Caco-2 (cell line): Measurements from ENCODE around the gene PATJ. TPM values are rescaled to one million over a fixed set of nuclear protein-coding genes. Genes with fewer than 3 reads are reported as not detected.

Experiments used
- BruUV-seq: library from RNA; stranded (reverse); fragments of 400-500 nt; replicated peaks from 2 replicates; lab custom pipeline; 2021; lab: Mats Ljungman, UMichigan
- CTCF ChIA-PET: fragments of 300-600 bp; sonication (Branson Sonifier 250); formaldehyde crosslinking; loops from one replicate; lab custom pipeline; 2022; ENCODE audit warnings: antibody characterized with exemption; lab: Charles Lee
- POLR2A ChIA-PET: fragments of 300-600 bp; sonication (Branson Sonifier 250); formaldehyde crosslinking; loops from one replicate; lab custom pipeline; 2022; ENCODE audit warnings: antibody characterized with exemption; lab: Charles Lee
- DNase-seq, 2 experiments: peaks; one replicate each; pipeline versions ENCODE4 v3.0.0 to v3.0.0-alpha.2; 2020 to 2022
- H3K27me3 ChIP-seq: replicated peaks from 2 replicates; pipeline ENCODE4 v1.6.0; 2011; ENCODE audit warnings: low read length; ENCODE audit not compliant: control insufficient read depth, insufficient read depth
- H3K36me3 ChIP-seq: 2 replicates; pipeline ENCODE4 v1.5.1; 2011; ENCODE audit warnings: low read length; ENCODE audit not compliant: control insufficient read depth, insufficient read depth
- H3K4me1 ChIP-seq: fragments of 250-450 bp; sonication (Bioruptor Pico); 2 replicates; pipeline ENCODE4 v1.5.1; 2020; ENCODE audit warnings: mild to moderate bottlenecking
- H3K4me3 ChIP-seq: 2 replicates; pipeline ENCODE4 v1.5.1; 2011; ENCODE audit warnings: low read depth, mild to moderate bottlenecking, control low read depth, low read length
- H3K9me3 ChIP-seq: fragments of 250-450 bp; sonication (Bioruptor Pico); 2 replicates; pipeline ENCODE4 v1.5.1; 2020; ENCODE audit warnings: mild to moderate bottlenecking, moderate library complexity
- H3K27ac Mint-ChIP-seq: one replicate; pipeline ENCODE4 v1.8.0; 2022; ENCODE audit warnings: mixed read lengths; ENCODE audit not compliant: unreplicated experiment
- H3K27me3 Mint-ChIP-seq: one replicate; pipeline ENCODE4 v1.8.0; 2022; ENCODE audit warnings: mixed read lengths; ENCODE audit not compliant: insufficient read depth, unreplicated experiment
- H3K36me3 Mint-ChIP-seq: one replicate; pipeline ENCODE4 v1.8.0; 2022; ENCODE audit warnings: mild to moderate bottlenecking, mixed read lengths; ENCODE audit not compliant: insufficient read depth, unreplicated experiment
- H3K4me1 Mint-ChIP-seq: one replicate; pipeline ENCODE4 v1.8.0; 2022; ENCODE audit warnings: low read depth, mixed read lengths; ENCODE audit not compliant: unreplicated experiment
- H3K4me3 Mint-ChIP-seq: one replicate; pipeline ENCODE4 v1.8.0; 2022; ENCODE audit warnings: mild to moderate bottlenecking, moderate library complexity, mixed read lengths; ENCODE audit not compliant: unreplicated experiment
- H3K9me3 Mint-ChIP-seq: one replicate; pipeline ENCODE4 v1.8.0; 2022; ENCODE audit warnings: mixed read lengths; ENCODE audit not compliant: unreplicated experiment
- intact Hi-C: fragments of 100-400 bp; cut with micrococcal nuclease; formaldehyde crosslinking; loops from one replicate; pipeline ENCODE4 v1.10.0; 2022; ENCODE audit not compliant: unreplicated experiment
- total RNA-seq: library from RNA; stranded (reverse); gene quantifications from 2 replicates; pipeline ENCODE4 v1.2.3, GENCODE V29; 2022
- TF ChIP-seq, protein P1 (sequence below), 2 experiments: fragments of 200-600 bp in 1 of 2; IDR thresholded peaks; 1 replicate in 1 of 2; 2 replicates in 1 of 2; pipeline versions ENCODE4 v1.5.1 to v1.8.0; 2011 to 2022; ENCODE audit warnings: antibody characterized with exemption in 1 of 2, control low read depth in 1 of 2, inconsistent platforms in 1 of 2, low read depth in 1 of 2, low read length in 1 of 2, mild to moderate bottlenecking in 1 of 2, moderate library complexity in 1 of 2; ENCODE audit not compliant: insufficient read depth in 1 of 2, severe bottlenecking in 1 of 2, unreplicated experiment in 1 of 2

The PATJ gene
- total RNA-seq, 1 experiment from 2014 or later: 31.6 TPM

DNA sequence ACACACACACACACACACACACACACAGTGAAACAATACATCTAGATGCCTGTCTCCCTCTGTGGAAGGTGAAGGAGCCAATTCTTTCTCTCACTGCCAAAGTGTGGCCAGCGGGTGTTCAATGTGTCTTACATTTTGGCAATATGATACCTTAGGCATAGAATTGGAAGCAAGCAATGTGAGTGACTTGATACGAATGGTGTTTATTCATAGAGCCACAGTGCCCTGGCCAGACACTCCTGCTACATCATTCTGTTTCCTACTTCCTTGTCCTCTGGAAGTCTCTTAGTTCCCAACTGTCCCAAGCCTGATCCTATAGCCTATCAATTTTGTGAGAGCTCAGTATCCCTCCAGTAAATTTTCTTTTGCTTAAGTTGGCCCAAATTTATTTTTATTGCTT, 282.4 kb downstream of the PATJ start:
- Histone ChIP-seq H3K27me3 (no peaks in the 10 kb centered on the region), H3K4me3 (no peak overlapping the region), H3K9me3 (no peaks in the 10 kb centered on the region), H3K36me3 (no peaks in the 10 kb centered on the region), H3K4me1 (no peaks in the 10 kb centered on the region)
- no peak overlapping the region for H3K27ac Mint-ChIP-seq
- no peak for DNase-seq
- no peaks in the 10 kb centered on the region for H3K9me3 Mint-ChIP-seq
- CTCF ChIA-PET: no interaction called here
- TF ChIP-seq, protein P1, sequence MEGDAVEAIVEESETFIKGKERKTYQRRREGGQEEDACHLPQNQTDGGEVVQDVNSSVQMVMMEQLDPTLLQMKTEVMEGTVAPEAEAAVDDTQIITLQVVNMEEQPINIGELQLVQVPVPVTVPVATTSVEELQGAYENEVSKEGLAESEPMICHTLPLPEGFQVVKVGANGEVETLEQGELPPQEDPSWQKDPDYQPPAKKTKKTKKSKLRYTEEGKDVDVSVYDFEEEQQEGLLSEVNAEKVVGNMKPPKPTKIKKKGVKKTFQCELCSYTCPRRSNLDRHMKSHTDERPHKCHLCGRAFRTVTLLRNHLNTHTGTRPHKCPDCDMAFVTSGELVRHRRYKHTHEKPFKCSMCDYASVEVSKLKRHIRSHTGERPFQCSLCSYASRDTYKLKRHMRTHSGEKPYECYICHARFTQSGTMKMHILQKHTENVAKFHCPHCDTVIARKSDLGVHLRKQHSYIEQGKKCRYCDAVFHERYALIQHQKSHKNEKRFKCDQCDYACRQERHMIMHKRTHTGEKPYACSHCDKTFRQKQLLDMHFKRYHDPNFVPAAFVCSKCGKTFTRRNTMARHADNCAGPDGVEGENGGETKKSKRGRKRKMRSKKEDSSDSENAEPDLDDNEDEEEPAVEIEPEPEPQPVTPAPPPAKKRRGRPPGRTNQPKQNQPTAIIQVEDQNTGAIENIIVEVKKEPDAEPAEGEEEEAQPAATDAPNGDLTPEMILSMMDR (IDR thresholded peaks at IDR 0.05; ENCODE audit: insufficient read depth in 1 of 2, low read depth in 1 of 2, low read length in 1 of 2, severe bottlenecking in 1 of 2, unreplicated experiment in 1 of 2): no peak
- intact Hi-C loops: no loop called here
- POLR2A ChIA-PET: no interaction called here
- H3K27me3 Mint-ChIP-seq: no peaks in the 10 kb centered on the region
- peaks cover 7% of the 10 kb centered on the region for H3K36me3 Mint-ChIP-seq
- no peaks in the 10 kb centered on the region for H3K4me1 Mint-ChIP-seq
- BruUV-seq: no TSS peak
- H3K4me3 Mint-ChIP-seq: no peak overlapping the region

DNA sequence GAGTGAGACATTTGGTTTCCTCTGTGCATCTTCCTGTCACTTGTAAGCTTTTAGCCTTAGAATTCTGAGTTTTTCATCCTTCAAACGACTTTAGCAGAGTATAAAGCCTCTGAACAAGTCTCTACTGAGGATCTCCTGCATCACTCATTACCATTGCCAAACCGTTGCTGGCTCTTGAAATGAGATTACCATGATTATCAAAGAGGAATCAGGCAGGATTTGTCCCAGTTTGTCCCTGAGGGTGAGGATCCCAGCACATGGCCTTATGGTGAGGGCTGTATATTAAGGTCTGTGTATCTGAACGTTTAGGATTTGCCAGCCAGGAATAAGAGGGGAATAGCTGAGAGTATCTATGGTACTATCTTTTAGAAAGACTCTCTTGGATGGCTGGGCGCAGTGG, 282.9 kb downstream of the PATJ start:
- Mint-ChIP-seq H3K27me3 (no peaks in the 10 kb centered on the region), H3K4me1 (no peaks in the 10 kb centered on the region), H3K9me3 (no peaks in the 10 kb centered on the region), H3K4me3 (no peak overlapping the region), H3K36me3 (peaks cover 12% of the 10 kb centered on the region), H3K27ac (no peak overlapping the region)
- H3K9me3 ChIP-seq: no peaks in the 10 kb centered on the region
- H3K4me1 ChIP-seq: no peaks in the 10 kb centered on the region
- TF ChIP-seq, protein P1 (IDR thresholded peaks at IDR 0.05; ENCODE audit: insufficient read depth in 1 of 2, low read depth in 1 of 2, low read length in 1 of 2, severe bottlenecking in 1 of 2, unreplicated experiment in 1 of 2): no peak
- H3K27me3 ChIP-seq: no peaks in the 10 kb centered on the region
- H3K4me3 ChIP-seq: no peak overlapping the region
- BruUV-seq: no TSS peak
- ChIA-PET POLR2A (no interaction called here), CTCF (no interaction called here)
- no peak for DNase-seq
- intact Hi-C loops: no loop called here
- H3K36me3 ChIP-seq: no peaks in the 10 kb centered on the region

DNA sequence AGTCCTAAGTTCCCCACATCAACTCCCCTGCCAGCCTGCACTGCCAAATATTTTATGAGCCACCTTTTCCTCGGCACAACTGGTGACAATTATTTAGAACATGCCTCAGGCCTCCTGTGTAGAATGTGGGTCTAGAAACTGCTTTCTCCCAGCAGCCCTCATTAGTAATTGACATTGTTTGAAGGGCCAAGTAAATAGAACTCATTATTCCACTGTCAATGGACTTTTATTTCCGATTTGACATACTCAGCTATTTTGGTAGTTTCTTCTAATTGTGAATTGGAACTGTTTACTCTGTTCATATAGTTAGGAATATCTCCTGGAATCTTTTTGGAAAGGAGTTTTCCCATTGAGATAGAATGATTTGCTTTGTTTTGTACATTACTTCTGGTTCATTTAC, 283.6 kb downstream of the PATJ start:
- H3K4me1 ChIP-seq: no peaks in the 10 kb centered on the region
- no peaks in the 10 kb centered on the region for H3K27me3 Mint-ChIP-seq
- H3K9me3 Mint-ChIP-seq: no peaks in the 10 kb centered on the region
- CTCF ChIA-PET: no interaction called here
- H3K4me3 ChIP-seq: no peak overlapping the region
- BruUV-seq: no TSS peak
- no peaks in the 10 kb centered on the region for H3K27me3 ChIP-seq
- no peaks in the 10 kb centered on the region for H3K36me3 ChIP-seq
- TF ChIP-seq, protein P1 (IDR thresholded peaks at IDR 0.05; ENCODE audit: insufficient read depth in 1 of 2, low read depth in 1 of 2, low read length in 1 of 2, severe bottlenecking in 1 of 2, unreplicated experiment in 1 of 2): no peak
- H3K27ac Mint-ChIP-seq: no peak overlapping the region
- H3K9me3 ChIP-seq: no peaks in the 10 kb centered on the region
- no peaks in the 10 kb centered on the region for H3K4me1 Mint-ChIP-seq
- no peak for DNase-seq
- peaks cover 12% of the 10 kb centered on the region for H3K36me3 Mint-ChIP-seq
- intact Hi-C loops: no loop called here
- H3K4me3 Mint-ChIP-seq: no peak overlapping the region
- POLR2A ChIA-PET: no interaction called here
